Smooth muscle cell (in vitro differentiated cells): ENCODE results near the gene KLHL5. TPM values are rescaled to one million over a fixed set of nuclear protein-coding genes. Genes with fewer than 3 reads are reported as not detected.

ENCODE experiments used
- DNase-seq: peaks from one replicate; lab custom pipeline; 2025; ENCODE audit not compliant: unreplicated experiment; lab: John Stamatoyannopoulos, UW
- H2AFZ ChIP-seq: fragments of 200-600 bp; sonication (generic); 2 replicates; pipeline ENCODE4 v1.6.0; 2016; ENCODE audit warnings: antibody characterized with exemption, low read depth, mild to moderate bottlenecking
- H3F3A ChIP-seq: fragments of 200-600 bp; sonication (generic); 2 replicates; pipeline ENCODE4 v1.6.0; 2017; ENCODE audit warnings: antibody characterized with exemption, low read depth
- H3K27ac ChIP-seq: fragments of 200-600 bp; sonication (generic); 2 replicates; pipeline ENCODE4 v1.5.1; 2016; ENCODE audit warnings: low read depth, mild to moderate bottlenecking
- H3K27me3 ChIP-seq: fragments of 200-600 bp; sonication (generic); 2 replicates; pipeline ENCODE4 v1.6.1; 2016; ENCODE audit warnings: low read depth, mild to moderate bottlenecking
- H3K36me3 ChIP-seq: fragments of 200-600 bp; sonication (generic); 2 replicates; pipeline ENCODE4 v1.5.1; 2016; ENCODE audit warnings: low read depth
- H3K4me1 ChIP-seq: fragments of 200-600 bp; sonication (generic); 2 replicates; pipeline ENCODE4 v1.5.1; 2016; ENCODE audit warnings: low read depth
- H3K4me2 ChIP-seq: fragments of 200-600 bp; sonication (generic); 2 replicates; pipeline ENCODE4 v1.6.0; 2016; ENCODE audit warnings: mild to moderate bottlenecking
- H3K4me3 ChIP-seq: fragments of 200-600 bp; sonication (generic); 2 replicates; pipeline ENCODE4 v1.5.1; 2016; ENCODE audit warnings: mild to moderate bottlenecking
- H3K79me2 ChIP-seq: fragments of 200-600 bp; sonication (generic); 2 replicates; pipeline ENCODE4 v1.6.0; 2016; ENCODE audit warnings: low read depth, mild to moderate bottlenecking
- H3K9ac ChIP-seq: fragments of 200-600 bp; sonication (generic); 2 replicates; pipeline ENCODE4 v1.6.0; 2016; ENCODE audit warnings: low read depth
- H3K9me3 ChIP-seq: fragments of 200-600 bp; sonication (generic); replicated peaks from 2 replicates; pipeline ENCODE4 v1.5.1; 2016; ENCODE audit warnings: low read depth
- H4K20me1 ChIP-seq: fragments of 200-600 bp; sonication (generic); 2 replicates; pipeline ENCODE4 v1.6.0; 2016; ENCODE audit warnings: low read depth
- WGBS: methylation state at CpG from one replicate; pipeline ENCODE4 v1.1.7; 2016; ENCODE audit warnings: low lambda C conversion rate; 5-methylcytosine and 5-hydroxymethylcytosine counted together
- polyA plus RNA-seq: library from polyadenylated mRNA; unstranded; fragments of >200 nt; fragmentation: Nextera tagmentation; extraction: Ambion mirVana; gene quantifications from 2 replicates; pipeline ENCODE4 v1.2.1, GENCODE V29; 2016
- total RNA-seq: library from RNA; depleted of rRNA; stranded (reverse); fragments of >200 nt; gene quantifications from 2 replicates; pipeline ENCODE4 v1.2.3, GENCODE V29; 2014
- TF ChIP-seq, protein P1 (sequence below): fragments of 200-600 bp; sonication (generic); IDR thresholded peaks from 2 replicates; pipeline ENCODE4 v1.5.1; 2017; ENCODE audit warnings: borderline replicate concordance, mild to moderate bottlenecking, antibody characterized with exemption; ENCODE audit not compliant: insufficient read depth, poor library complexity, severe bottlenecking

KLHL5 gene, protein sequence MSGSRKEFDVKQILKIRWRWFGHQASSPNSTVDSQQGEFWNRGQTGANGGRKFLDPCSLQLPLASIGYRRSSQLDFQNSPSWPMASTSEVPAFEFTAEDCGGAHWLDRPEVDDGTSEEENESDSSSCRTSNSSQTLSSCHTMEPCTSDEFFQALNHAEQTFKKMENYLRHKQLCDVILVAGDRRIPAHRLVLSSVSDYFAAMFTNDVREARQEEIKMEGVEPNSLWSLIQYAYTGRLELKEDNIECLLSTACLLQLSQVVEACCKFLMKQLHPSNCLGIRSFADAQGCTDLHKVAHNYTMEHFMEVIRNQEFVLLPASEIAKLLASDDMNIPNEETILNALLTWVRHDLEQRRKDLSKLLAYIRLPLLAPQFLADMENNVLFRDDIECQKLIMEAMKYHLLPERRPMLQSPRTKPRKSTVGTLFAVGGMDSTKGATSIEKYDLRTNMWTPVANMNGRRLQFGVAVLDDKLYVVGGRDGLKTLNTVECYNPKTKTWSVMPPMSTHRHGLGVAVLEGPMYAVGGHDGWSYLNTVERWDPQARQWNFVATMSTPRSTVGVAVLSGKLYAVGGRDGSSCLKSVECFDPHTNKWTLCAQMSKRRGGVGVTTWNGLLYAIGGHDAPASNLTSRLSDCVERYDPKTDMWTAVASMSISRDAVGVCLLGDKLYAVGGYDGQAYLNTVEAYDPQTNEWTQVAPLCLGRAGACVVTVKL
- total RNA-seq: 34.7 and 56.2 TPM in 2 replicates
- 28.4 and 31.9 TPM in 2 replicates for polyA plus RNA-seq

DNA sequence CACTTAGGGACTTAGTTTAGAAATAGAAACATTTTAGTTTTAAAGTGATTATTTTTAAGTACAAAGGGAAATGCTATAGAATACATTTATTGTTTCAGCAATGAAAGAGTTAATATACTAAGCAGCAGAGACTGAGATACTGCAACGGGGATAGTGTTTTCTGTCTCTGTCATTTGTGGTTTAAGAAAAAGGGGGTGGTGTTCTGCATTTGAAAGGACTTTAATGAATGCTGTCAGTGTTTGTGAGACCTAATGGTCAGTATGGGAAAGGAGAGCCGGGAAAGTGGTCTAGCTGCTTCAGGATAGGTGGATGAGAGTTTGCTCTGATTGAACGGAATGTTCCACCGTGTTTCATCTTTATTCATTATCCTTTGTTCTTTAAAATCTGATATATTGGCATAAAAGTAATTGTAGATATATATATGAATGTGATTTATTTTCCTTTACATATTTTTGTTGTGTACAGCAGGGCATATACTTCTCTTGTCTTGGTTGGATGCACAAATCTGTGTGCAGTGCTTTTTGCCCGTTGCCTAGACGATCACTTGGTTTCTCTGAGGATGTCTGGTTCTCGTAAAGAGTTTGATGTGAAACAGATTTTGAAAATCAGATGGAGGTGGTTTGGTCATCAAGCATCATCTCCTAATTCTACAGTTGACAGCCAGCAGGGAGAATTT is at the start of gene KLHL5:
Gene KLHL5, plus strand, starts transcription at position 139 of the 676 bp plus-strand sequence. Its CDS starts 421 bp downstream, at position 560.
- Histone ChIP-seq H3K27me3 (no peaks in the 10 kb centered on the region), H4K20me1 (peaks cover 35% of the 10 kb centered on the region), H3K79me2 (peaks cover 76% of the 10 kb centered on the region), H3K4me1 (peaks cover 11% of the 10 kb centered on the region), H3K27ac (no peak within 1 kb of the TSS), H3K4me3 (peak within 1 kb of the TSS; percentile 19), H3K36me3 (no peaks in the 10 kb centered on the region), H3F3A (no peaks in the 10 kb centered on the region), H3K9me3 (no peaks in the 10 kb centered on the region), H2AFZ (peak within 1 kb of the TSS; percentile 36), H3K4me2 (peak within 1 kb of the TSS; percentile 69), H3K9ac (no peak within 1 kb of the TSS)
- no peak for DNase-seq
- WGBS: 18% methylated on average over 7 of the region's 7 CpGs
- TF ChIP-seq, protein P1, sequence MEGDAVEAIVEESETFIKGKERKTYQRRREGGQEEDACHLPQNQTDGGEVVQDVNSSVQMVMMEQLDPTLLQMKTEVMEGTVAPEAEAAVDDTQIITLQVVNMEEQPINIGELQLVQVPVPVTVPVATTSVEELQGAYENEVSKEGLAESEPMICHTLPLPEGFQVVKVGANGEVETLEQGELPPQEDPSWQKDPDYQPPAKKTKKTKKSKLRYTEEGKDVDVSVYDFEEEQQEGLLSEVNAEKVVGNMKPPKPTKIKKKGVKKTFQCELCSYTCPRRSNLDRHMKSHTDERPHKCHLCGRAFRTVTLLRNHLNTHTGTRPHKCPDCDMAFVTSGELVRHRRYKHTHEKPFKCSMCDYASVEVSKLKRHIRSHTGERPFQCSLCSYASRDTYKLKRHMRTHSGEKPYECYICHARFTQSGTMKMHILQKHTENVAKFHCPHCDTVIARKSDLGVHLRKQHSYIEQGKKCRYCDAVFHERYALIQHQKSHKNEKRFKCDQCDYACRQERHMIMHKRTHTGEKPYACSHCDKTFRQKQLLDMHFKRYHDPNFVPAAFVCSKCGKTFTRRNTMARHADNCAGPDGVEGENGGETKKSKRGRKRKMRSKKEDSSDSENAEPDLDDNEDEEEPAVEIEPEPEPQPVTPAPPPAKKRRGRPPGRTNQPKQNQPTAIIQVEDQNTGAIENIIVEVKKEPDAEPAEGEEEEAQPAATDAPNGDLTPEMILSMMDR: no peak

GRCh38 chr4:39014028-39014427 is 48.0 kb upstream of the KLHL5 start:
- no peak overlapping the region for H3K27ac ChIP-seq
- H3K4me3 ChIP-seq: no peak overlapping the region
- no peaks in the 10 kb centered on the region for H3K36me3 ChIP-seq
- WGBS: 93% methylated on average over 2 of the region's 2 CpGs
- H4K20me1 ChIP-seq: no peaks in the 10 kb centered on the region
- no peaks in the 10 kb centered on the region for H3K9me3 ChIP-seq
- DNase-seq: no peak
- TF ChIP-seq, protein P1: no peak
- H3K79me2 ChIP-seq: no peaks in the 10 kb centered on the region
- H3K9ac ChIP-seq: no peak overlapping the region
- H3F3A ChIP-seq: no peaks in the 10 kb centered on the region
- no peaks in the 10 kb centered on the region for H3K4me1 ChIP-seq
- no peaks in the 10 kb centered on the region for H3K27me3 ChIP-seq
- H2AFZ ChIP-seq: no peak overlapping the region
- H3K4me2 ChIP-seq: no peak overlapping the region

DNA sequence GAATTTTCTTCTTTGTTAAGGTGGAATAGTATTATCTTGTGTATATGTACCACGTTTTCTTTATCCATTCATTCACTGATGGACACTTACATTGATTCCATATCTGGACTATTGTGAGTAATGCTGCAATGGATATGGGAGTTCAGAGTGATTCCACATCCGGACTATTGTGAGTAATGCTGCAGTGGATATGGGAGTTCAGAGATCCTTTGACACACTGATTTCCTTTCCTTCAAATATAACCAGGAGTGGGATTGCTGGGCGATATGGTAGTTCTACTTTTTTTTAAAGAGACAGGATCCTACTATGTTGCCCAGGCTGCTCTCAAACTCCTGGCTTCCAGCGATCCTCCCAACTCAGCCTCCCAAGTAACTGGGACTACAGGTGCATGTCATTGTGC is 41.9 kb upstream of the KLHL5 start:
- Histone ChIP-seq H3K36me3 (no peaks in the 10 kb centered on the region), H3K4me1 (no peaks in the 10 kb centered on the region), H2AFZ (no peak overlapping the region), H3K4me2 (no peak overlapping the region), H4K20me1 (no peaks in the 10 kb centered on the region), H3F3A (no peaks in the 10 kb centered on the region), H3K27ac (no peak overlapping the region), H3K79me2 (no peaks in the 10 kb centered on the region), H3K4me3 (no peak overlapping the region), H3K27me3 (no peaks in the 10 kb centered on the region), H3K9me3 (no peaks in the 10 kb centered on the region), H3K9ac (no peak overlapping the region)
- 86% methylated on average over 4 of the region's 4 CpGs for WGBS
- DNase-seq: no peak
- TF ChIP-seq, protein P1: no peak
